IPS-NIHi7 (cell line): ENCODE data around the gene TBC1D5.

Experiments
- DNase-seq: peaks from one replicate; pipeline ENCODE4 v3.0.0; 2012; ENCODE audit warnings: mixed read lengths; ENCODE audit errors: extremely low spot score

The TBC1D5 gene

DNA sequence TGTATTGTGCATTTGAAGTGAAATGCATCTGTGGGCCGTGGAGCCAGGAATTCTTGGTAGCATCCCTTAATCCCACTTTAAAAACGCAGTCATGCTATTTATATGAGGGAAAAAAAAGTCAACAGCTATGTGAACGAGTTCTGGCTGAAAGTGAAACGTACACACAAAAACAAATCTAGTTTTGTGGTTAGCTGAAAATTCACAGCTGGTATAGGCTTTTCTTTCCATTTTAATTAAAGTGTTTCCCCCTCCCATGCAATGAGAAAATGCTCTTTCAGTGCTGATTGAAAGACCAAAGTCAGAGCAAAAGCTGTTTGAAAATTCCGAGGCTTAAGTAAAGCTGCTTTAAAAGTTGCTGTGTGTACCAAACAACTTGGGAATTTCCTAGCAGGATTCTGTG lies 560.3 kb downstream of the TBC1D5 start:
- DNase-seq = no peak

DNA sequence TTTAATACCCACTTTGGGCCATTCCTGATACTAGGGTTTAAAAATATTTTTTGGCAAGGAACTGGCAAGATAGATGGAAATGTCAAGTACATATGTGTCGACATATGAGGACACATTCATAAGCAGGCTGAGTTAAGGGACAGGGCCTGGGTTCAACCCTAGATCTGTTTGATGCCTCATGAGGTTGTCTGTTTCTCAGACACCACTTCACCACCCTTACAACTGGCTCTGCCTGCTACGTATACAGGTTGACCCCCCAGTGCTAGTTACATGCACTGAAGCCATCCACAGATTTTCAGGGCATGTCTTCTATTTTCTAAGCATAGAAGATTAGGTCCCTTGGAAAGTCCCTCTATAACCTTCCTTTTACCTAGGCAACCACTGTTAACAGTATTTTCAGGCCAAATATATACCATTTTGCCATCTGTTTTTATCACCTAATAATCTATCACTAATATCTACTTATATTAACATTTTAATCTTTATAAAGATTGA lies 561.0 kb downstream of the TBC1D5 start:
- DNase-seq = no peak

DNA sequence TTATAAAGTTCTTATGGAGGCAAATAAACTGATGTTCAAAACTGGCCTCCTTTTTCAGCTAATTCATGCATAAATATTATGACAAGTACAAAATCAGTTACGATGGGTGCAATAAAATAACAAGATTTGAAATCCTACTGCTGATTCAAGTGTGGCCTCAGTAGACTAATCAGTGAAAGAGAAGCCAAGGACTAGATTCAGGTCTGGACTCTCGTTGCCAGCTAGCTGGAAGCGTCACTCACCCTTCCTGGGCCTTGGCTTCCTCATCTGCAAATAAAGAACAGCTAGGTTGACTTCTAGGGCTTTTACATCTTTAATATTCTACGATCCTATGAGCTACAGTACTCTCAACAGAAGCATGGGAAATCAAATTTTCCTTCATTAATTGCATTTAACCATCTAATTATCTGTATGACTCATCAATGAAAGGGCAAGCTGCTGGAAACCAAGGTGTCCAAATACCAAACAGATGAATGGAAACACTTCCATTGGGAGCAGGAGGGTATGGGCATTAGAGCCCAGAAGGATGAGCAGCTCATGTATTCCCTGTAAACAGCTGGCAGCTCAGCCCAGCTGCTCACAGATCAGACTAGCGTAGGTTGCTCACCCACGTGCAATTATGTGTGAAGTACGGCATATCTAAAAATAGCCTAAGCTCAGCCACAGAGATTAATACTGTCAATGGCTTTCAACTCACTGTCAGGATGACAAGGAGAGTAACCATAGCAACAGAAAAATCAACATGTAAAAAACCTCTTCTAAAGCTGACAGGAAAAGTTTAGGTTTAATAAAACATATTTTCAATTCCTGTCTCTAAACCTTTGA lies 562.8 kb downstream of the TBC1D5 start:
- DNase-seq = no peak

- DNase-seq = no peak
Measured at GRCh38 chr3:17176757-17177156, 565.7 kb downstream of the TBC1D5 start.

- no peak for DNase-seq
Measured at GRCh38 chr3:17175187-17175807, 567.1 kb downstream of the TBC1D5 start.

DNA sequence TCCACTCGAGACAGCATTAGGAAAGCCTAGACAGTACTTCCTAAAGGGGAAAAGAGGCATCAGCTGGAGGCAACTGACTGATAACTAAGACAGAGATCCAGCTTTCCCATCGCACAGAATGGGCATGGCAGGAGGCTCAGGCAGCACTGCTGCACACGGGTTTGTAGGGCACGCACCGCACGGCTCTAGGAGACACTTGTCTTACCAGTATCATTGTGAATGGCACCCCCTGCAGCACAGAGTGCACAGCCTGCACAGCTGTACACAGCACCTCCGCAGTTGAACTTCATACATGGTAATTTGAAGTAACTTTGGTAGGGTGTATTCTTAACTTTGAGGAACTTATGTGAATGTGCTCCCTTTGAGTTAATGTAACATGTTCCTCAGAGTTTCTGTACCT lies 576.1 kb downstream of the TBC1D5 start:
- no peak for DNase-seq

GRCh38 chr3:17162116-17162515 lies 580.3 kb downstream of the TBC1D5 start:
- DNase-seq = no peak

DNA sequence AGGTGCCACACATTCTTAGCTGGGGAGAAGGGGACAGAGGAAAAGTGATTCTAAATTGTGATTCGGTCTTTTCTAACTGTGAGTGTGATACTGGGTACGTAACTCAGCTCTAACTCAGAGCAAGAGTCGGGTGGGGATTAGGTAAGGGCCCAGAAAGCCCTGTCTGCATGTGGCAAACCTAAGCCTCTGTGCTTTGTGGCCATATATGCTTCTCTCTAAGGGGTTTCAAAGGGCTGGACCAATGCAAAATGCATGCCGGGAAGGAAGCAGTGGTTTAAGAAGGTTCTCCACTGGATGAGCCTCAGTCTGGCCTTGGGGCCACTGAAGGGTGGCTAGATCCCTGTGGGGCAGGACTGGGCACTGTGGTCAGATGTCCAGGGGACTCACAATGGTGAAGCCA lies 581.8 kb downstream of the TBC1D5 start:
- DNase-seq = no peak

DNA sequence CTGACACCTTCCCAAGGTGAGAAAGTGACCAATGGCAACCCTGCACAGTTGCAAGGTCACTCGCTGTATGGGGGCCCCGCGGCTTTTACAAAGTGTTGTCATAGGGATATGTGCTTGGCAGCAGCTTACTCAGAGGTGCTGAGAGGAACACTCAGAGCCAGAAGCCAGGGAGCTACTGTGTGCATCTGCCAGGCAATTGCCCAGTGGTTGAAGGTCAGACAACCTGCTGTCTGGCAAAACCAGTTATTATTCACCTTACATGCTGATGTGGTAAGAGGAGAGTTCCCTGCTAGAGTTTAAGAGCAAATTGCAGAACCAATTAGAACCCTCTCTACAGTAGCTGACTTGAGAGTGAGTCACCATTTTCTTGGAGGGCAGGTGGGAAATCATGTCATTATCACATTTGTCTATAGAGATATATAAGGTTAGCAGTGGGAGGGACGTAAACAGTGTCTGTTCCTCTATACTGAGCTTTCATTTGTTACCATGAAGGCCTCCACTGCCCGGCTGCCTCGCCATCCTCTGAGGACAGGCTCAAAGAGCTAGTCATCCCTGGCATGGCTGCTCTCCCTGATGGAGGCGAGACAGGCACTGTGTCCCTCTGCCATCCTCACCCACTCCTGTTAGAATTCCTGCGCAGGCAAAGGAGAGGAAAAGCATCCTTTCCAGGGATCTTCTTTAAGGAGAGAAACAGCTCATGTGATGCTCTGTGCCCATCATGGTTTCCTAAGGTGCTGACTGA lies 583.3 kb downstream of the TBC1D5 start:
- no peak for DNase-seq

DNA sequence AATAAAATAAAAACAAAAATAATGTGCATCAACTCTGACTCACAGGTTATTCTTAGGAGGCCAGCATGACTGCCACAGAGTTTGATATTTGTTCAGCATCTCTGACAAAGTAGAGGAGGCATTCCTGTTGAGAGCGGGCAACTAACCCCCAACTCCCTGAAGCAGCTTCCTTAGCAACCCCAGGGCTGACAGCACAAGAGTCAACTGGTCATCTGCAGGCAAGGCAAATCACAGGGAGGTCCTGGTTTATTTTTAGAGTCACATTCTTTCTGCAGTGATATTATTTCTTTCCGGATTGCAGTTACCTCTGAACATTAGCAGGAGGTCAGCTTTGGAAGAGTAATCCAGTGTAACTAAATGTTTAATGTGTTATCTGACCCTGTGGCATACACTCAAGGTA lies 584.7 kb downstream of the TBC1D5 start:
- no peak for DNase-seq

- DNase-seq = no peak
Measured at GRCh38 chr3:17156864-17157263, 585.6 kb downstream of the TBC1D5 start.

- no peak for DNase-seq
Measured at GRCh38 chr3:17155951-17156350, 586.5 kb downstream of the TBC1D5 start.

DNA sequence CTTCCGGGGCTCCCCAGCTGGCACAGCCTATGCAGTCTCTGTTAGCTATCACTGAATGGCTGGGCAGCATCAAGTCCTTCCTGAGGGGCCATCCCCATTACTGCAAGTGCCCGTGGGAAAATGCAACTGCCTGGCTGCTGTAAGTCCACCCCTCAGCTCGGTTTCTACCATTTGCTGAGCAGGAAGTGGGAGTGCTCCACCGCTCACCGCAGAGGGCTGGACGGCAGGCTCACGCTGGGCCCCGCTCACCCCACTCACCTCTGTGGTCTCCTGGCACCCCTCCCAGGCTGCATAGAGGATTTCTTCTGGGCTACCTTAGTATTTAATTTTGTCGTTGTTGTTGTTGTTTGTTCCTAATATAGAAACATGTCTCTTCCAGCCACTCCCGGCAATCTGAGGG lies 587.5 kb downstream of the TBC1D5 start:
- DNase-seq = no peak

DNA sequence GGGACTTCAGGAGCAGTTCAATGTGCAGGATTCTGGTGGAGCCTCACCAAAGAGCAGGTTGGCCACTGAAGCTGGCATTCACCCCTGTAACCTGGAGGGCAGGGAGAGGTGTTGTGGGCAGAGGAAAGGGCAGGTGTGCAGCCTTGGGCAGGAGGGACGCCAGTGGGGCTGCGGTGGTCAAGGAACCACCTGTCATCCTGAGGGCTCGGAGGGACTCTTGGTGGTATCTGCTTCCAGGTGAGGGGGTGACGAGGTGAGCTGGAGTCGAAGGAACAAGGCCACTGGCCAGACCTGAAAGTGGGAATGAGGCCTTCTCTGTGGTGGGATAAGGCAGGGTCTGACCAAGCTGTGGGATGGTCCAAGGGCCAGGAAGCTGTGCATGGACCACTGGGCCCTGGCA lies 588.2 kb downstream of the TBC1D5 start:
- DNase-seq = no peak

DNA sequence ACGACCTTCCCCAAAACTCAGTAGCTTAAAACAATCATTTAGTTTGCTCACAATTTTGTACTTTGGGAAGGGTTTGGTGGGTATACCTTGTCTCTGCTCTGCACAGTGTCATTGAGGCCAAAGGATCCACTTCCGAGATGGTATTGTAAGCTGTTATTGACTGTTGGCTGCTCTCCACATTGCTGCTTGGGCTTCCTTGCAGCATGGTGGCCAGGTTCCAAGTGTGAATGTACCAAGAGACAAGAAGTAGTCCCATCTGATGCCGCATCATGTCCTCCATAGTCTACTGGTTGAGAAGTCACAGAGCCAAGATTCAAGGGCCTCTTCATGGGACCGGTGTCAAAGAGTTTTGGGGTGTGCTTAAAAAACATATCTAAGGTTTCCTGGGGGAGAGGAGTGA lies 589.2 kb downstream of the TBC1D5 start:
- DNase-seq = no peak

DNA sequence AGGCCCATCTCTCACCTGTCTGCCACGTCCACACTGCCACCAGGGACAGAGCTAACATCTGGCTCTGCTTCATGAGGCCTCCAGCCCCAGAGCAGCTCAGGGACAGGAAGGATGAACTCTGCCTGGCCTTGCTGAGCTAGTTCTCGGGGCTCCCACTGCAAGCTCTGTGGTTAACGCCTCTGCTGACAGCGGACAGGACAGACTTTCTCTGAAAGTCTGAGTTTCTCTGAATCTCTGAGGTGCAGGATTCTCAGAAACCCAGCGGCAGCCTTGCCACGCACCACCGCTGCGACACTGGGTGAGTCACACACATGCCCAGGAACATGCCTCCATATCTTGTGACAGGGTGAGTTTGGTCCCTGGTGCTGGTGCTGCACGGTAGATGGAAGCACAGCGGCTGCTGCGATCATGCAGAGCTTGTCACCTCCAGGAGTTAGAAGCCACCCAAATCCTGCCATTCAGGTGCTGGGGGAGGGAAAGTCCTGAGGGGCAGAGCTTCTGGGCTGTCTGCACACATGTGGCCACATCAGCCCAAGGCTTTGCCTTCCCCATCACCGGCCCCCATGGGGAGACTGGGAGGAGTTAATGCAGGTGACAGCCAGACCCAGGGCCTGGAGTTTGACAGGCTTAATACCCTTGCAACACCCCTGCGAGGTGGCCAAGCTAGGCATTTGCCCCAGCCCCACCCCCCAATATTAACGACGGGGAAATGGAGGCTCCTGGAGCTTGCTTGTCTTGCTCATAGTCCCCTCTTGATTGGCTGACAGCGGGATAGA lies 590.6 kb downstream of the TBC1D5 start:
- DNase-seq = no peak

DNA sequence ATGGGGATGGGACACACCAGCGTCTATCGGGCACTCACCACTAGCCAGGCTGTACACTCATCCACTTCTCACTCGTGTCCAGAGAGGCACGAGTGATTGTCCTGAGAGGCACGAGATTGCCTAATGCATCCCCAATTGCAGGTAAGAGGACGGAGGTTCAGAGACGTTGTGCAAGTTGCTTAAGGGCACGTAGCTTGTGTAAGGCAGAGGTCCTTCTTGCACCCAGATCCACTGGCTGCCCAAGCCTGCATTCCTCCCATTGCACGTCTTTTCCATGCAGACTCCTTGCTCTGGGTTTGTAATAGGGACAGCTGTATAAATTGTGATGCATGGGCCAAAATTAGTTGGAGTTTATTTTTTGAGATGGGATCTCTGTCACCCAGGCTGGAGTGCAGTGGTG lies 593.4 kb downstream of the TBC1D5 start:
- DNase-seq = no peak

- DNase-seq = no peak
Measured at GRCh38 chr3:17144665-17144993, 597.8 kb downstream of the TBC1D5 start.

- DNase-seq = peak; percentile 51
Measured at GRCh38 chr3:17143893-17144664, 598.4 kb downstream of the TBC1D5 start.

DNA sequence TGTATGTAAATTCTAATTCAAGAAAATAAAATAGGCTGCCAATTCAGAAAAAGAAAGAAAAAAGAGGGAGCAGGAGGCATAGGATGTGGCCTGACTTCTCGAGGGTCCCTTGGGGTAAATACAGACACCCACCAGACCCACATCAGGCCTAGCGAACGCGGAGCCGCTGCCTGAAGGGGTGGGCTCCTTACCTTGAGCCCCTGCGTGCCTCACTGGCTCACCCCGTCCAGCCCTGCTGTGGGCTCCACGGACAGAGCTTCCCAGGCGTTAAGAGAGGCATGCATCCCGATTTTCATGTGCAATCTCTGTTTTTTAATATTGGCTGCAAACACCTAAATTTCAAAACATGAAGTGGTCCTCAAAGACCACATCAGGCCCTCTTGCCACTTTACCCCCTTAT lies 599.9 kb downstream of the TBC1D5 start:
- no peak for DNase-seq

GRCh38 chr3:17141699-17142098 lies 600.7 kb downstream of the TBC1D5 start:
- DNase-seq = no peak
